HS-27A (cell line): ENCODE measurements around the gene KLHL14.

Experiments
- DNase-seq: peaks from one replicate; pipeline ENCODE4 v3.0.0-alpha.2; 2012; ENCODE audit warnings: low read depth, missing footprints

KLHL14 gene

GRCh38 chr18:32634876-32635431 lies 137.9 kb downstream of the KLHL14 start:
- DNase-seq = no peak

GRCh38 chr18:32629981-32630700 lies 142.7 kb downstream of the KLHL14 start:
- DNase-seq = no peak

- no peak for DNase-seq
These were observed 143.5 kb downstream of the KLHL14 start for GRCh38 chr18:32629292-32629691.

- DNase-seq = no peak
These were observed 148.6 kb downstream of the KLHL14 start for GRCh38 chr18:32624182-32624723.

GRCh38 chr18:32623563-32623962 lies 149.3 kb downstream of the KLHL14 start:
- no peak for DNase-seq
